NCI-H1092 (cell line): Measurements from ENCODE around the gene TLCD5.

Experiments
- DNase-seq: peaks from one replicate; lab custom pipeline; 2025; lab: John Stamatoyannopoulos, UW

TLCD5 gene

DNA sequence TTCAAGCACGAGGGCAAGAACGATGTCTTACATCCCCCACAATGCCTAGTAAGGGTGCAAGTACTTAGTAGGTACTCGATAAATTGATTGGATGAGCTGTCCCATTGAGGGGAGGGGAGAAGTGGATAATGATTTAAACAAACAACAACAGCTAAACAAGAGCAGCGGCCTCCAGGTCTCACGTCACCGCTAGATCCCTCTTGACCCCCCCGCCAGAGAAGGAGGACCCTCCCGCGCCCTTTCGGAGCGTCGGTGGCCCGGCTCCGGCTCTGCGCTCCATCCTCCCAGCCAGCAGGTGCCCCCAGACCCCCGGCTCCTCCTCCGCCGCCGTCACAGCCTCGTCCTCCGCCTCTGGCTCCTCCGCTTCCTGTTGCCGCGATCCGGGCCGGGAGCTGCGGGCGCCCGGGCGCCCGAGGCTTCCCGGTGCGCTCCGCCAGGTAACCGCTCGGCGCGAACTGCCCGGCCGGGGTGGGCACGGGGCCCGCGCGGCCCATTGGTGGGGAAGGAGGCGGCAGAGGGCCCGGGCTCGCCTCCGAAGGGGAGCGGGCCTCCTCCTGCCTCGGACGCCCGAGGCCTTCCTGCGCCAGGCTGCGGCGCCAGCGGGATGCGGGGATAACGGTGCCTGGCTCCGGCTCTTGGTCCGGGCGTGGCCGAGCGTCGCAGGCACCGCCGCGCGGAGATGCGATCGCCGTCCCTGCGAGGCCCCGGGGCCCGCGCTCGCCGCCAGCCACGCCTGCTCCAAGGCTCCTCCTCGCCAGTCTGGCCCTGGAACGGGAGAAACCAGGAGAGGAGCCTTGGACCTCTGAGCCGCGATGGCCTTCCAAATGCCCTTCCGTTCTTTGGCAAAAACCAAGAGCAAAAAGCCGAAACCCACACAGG lies at the start of gene TLCD5:
TSS of gene TLCD5 (plus strand) at position 368 of the 879 bp plus-strand sequence. CDS start 2,143 bp downstream, outside the sequence.
- DNase-seq: peak; percentile 85

DNA sequence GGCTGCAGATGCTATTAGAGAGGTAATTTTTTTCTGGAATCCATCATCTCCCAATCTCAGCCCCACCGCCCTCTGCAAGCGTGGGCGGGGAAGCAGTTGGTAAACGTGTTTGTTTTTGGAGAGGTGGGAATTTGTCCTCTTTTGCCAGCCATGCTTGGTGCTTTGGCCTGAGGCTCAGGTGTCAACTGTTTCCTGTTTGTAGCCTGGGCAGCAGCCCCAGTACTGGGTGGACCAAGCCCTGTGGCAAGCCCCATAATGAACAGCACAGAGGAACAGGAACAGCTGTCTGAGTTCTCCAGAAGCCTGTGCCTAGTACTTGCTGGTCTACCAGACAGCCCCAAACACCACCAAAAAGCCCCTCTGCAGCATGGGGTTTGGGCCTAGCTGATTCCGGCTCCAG lies 45.6 kb upstream of the TLCD5 start:
- no peak for DNase-seq

DNA sequence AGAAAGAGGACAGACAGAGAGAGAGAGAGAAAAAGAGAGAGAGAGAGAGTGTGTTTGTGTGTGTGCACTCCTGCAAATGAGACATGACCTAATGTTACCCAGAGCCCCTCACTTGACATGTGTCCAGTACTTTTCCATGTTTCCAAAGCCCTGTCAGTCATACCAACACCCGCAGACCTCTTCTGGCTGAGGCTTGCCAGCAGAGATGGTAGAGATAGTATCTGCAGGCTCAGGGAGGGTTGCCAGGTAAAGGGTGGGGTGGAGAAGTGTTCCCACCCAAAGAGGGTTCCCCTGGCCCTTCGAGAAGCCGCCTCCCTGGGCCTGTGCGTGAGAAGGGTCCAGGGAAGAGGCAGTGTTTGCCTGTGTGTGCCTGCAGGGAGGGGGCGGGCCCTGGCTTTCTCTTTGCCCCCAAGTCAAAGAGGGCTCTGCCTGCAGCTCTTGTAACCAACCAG lies 44.5 kb upstream of the TLCD5 start:
- no peak for DNase-seq

- DNase-seq: no peak
Measured at GRCh38 chr11:120281143-120281795, 43.8 kb upstream of the TLCD5 start.

DNA sequence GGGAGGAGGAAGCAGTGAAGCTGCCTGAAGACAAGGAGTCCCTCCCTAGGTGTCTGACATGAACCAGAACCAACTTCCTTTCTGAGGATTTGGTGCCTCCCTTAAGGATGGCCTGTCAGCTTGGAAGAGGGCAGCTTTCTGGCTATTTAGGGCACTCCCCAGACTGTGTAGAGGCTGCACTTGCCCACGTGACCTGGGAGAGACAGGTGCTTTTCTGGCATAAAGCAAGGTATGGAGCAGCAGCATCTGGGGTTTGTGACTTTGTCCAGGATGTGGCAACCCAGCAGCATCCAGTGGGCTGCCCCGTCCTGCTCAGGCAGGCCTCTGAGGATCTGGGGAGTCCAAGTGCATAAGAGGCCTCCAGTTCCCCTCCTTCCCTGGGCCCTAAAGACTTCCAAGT lies 42.0 kb upstream of the TLCD5 start:
- DNase-seq: no peak

DNA sequence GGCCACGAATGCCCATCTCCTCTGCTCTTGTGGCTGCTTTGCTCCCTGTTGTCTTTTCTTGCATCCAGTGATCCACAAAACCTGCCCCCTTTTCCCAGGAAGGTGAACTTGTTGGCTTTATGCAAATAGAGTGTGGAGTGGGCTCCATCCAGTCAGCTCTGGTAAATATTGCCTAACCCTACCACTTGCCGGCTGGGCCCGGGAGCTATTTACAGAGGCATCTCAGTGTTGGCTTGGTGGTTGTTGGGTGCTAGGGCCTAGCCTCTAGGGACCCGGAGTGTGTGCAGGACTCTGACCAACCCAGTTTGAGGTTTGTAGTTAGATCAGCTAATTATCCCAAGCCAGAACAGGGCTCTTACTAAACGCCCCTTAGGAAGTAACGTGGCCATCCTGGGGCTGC lies 40.8 kb upstream of the TLCD5 start:
- DNase-seq: no peak

GRCh38 chr11:120285256-120285655 lies 39.8 kb upstream of the TLCD5 start:
- DNase-seq: no peak

DNA sequence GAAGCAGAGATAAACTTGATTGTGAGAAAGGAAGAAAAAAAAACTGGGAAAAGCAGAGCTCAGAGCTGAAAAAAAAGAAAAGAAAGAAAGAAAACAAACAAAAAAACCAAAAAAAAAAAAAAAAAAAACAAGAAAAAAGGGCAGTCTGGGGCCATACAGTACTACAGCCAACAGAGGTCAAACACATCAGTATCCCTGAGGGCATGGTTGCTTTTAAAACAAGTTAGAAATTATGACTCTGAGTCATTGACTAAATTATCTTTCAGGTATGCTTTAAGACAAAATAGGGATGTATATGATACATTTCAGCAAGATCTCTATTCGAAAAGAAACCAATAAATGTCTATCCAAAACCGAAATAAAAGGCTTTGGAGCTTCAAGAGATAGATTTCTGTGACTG lies 37.1 kb upstream of the TLCD5 start:
- DNase-seq: no peak

DNA sequence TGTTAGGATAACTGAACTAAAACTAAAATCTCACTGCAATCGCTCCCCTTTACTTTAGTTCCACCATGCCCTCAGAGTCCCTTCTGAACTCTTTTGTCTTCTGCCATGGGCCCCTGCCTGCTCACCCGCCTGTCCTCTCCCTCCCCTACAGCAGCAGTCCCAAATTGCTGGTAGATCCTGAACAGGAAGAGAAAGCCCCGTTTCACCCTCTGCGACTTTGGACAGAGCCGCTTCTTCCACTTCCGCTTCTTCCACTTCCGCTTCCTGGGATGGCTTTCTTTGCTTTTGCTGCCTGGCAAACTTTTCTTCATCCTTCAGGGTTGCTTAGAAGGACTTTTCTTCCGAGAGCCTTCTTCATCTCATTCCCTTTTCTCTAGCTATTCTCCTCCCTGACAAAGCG lies 35.7 kb upstream of the TLCD5 start:
- no peak for DNase-seq

DNA sequence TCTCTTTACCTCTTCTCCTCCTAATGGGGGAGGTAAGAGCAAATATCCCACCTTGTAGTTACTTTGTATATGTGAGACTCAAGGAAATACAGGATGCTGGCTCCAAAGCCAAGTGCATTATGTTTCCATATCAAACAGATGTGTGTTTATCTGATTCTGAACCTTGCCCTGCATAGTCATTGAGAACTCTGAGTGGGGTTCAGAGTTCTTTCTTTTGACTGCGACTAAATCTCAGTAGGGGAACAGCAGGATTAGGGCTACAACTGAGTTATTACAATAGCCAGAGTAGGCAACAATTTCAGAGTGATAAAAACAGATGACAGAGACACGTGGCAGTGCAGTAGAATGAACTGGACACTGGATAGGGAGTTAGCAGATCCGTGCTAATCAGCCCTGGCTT lies 34.1 kb upstream of the TLCD5 start:
- DNase-seq: no peak

- no peak for DNase-seq
Measured at GRCh38 chr11:120293038-120293800, 31.9 kb upstream of the TLCD5 start.

DNA sequence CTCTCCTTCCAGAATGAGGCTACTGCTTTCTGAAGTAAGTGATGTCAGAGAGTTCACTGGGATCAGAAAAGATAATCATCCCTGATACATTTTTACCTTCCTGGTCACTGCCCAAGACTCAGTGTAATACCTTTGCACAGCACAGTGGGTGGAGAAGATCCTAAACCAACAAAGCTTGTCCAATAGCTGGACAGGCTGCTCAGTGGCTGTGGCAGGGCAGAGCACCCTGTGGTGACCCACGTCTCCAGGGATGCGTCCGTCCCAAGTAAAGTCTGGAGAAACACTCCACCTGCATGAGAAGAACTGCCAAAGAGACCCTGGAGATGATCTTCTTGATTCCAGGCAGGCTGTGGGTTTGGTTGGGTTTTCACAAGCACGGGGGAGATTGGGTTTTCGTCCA lies 31.0 kb upstream of the TLCD5 start:
- no peak for DNase-seq

- DNase-seq: no peak
Measured at GRCh38 chr11:120295099-120295498, 30.0 kb upstream of the TLCD5 start.

DNA sequence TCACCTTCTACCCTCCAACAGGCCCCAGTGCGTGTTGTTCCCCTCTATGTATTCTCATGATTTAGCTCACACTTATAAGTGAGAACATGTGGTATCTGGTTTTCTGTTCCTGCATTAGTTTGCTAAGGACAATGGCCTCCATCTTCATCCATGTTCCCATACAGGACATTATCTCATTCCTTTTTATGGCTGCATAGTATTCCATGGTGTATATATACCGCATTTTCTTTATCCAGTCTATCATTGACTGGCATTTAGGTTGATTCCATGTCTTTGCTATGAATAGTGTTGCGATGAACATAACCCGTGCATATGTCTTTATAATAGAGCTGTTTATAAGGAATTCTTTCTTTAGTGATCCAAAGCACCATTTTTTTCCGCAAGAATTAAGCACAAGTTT lies 28.5 kb upstream of the TLCD5 start:
- no peak for DNase-seq

DNA sequence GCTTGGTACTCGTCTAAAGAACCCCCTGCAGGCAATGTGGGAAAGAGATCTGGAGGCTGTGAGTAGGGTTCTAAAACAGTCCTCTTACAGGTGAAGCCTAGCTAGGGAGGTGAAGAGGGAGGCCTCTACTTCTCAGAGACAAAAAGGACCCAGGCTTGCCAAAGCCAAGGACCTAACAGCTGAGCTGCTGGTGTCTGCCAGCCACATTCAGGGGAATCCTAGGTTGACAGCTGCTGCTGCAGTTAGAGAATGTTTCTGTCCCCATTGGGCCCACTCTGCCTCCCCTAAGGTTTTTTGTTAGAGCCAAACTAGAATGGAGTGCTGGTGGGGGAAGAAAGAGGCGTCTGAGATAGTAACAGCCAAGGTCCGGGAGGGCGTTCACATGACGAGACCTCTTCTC lies 26.6 kb upstream of the TLCD5 start:
- no peak for DNase-seq

DNA sequence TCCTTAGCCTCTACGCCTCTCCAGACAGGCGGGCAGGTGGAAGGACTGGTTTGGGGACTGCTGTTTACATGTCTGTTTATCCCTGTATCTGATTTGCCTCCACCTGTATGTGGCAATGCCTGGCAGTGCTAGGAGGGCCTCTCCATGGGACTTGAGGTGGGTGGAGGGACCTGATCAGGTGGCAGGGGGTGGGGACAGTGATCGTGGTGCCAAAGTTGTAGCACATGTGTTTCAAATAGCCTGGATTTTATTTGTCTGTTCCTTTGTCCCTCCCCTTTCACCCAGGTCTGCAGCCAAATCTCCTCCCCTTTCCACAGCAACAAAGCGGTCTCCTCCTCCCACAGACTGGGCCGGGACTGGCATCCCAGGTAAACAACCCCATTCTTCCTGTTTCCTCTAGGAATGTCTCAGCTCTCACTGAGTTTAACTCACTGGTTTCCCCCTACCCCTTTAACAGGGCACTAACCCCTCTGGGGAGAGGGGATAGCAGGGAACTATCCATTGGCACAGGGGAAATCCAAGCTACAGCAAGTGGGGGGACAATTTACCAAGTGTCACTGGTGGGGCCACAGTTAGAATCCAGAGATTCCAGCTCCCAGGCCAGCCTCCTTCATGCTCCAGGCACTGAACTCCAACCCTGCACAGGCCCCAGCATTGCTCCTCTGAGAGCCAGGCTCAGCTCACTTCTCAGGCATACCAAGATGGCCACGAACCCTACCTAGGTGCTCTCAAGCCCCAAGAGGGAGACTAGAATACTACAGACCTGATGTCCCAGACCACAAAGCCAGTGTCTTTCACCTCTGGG lies 22.9 kb upstream of the TLCD5 start:
- no peak for DNase-seq

DNA sequence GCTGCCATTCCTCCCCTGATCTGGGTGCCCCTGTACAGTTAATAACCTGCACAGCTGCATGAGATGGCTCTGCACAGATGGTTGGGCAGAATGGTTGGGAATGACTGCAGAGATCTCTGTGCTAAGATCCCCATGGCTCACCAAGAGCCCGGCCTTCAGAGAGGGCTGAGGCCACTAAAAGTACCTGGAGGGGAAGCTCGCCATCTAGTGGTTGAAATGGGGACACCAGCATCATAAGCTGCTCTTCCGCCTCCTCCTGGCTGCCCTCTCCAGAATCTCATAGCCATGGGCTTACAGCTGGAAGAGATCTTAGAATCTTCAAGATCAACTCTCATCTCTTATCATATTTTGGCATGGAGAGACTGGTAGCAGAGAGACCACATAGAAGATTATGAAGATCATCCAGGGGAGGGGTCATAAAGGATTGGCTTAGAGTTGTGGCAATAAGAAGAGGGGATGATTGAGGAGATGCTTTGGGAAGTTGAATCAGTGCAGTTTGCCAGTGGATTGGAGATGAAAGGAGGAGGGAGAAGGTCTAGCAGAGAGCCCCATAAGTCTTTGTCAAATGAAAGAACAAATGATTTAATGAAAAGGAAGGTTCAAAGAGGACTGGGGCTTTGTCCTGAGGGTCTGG lies 22.0 kb upstream of the TLCD5 start:
- peak; percentile 32 for DNase-seq

GRCh38 chr11:120304526-120304925 lies 20.6 kb upstream of the TLCD5 start:
- DNase-seq: no peak

DNA sequence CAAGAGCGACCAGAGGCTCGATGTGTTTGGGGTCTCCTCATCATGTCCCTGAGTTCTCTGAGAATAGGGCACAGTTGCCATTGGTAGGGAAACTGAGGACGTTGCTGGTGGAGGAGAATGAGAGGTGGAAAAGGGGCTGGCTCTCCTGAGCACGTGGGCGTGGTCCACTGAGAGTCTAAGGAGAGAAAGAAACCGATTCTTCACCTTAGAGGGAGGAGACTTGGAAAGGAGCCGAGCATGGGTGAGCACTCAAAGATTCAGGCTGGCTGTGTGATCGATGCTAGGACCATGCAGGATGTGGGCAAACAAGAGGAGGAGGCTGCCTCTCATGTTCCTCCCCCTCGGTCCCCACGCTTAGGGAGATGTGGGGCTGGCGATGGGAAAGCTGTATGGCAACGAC lies 19.8 kb upstream of the TLCD5 start:
- DNase-seq: no peak

DNA sequence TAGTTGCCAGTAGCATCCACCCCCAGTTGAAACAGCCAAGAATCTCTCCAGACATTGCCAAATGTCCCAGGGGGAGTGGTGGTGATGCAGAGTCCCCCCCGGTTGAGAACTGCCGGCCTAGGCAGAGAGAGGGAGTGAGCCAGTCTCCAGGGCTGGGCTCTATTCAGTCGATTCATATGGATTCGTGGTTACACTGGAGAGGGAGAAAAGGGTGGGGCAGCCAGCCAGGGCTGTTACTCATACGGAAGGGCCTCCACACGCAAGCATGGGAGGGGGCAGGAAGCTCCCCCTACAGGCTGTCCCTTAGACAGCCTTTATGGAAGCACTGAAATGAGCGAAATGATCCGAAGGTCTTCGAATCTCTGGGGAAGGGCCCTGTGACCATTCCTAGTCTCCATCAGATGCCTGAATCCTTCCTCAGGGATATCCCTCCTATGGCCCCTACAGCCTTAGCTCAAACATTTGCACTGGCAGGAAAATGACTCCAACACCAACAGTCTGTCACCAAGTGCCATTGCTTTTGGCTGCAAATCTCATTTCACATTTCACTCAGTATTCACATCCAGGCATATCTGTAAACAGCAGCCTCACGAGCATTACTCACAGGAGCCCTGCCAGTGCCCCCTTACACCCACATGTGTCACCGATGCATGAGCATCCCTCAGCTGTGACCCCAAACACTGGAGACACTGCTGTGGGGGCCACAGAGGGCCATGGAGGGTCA lies 18.4 kb upstream of the TLCD5 start:
- DNase-seq: no peak

- DNase-seq: no peak
Measured at GRCh38 chr11:120307476-120307875, 17.6 kb upstream of the TLCD5 start.
